ENCODE results near the gene TSPYL6. TPM values are rescaled to one million over a fixed set of nuclear protein-coding genes. Genes with fewer than 3 reads are reported as not detected.
"Not testable (repeated sequence)": the region's sequence is repeated elsewhere in the genome, so short reads cannot be mapped to it uniquely, and the experiment has no call there.

The TSPYL6 gene
- not detected for total RNA-seq

DNA sequence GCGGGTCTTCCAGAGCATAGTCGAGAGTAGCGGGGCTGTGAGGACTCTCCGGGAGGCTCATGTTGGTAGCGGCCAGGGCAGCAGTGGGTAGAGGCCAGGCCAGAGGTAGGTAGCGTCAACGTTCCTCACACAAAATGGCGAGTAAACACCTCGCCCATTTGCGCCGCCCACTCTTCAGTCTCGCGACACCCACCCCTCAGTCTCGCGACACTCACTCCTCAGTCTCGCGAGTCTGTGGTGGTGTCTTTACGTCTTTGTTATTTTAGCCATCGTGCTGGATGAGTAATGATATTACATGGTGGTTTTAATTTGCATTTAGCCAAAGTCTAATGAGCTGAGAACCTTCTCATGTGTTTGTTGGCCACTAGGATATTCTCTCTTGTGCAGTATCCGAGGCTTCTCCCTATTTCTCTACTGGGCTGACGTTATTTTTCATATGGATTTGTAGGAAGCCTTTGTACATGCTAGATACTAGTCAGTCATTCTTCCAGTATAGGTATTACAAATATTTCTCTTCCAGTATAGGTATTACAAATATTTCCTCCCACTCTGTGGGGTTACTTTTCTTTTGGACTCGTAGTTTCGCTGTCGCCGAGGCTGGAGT lies at the start of gene TSPYL6:
TSS of gene TSPYL6 (minus strand) at position 139 of the 604 bp plus-strand sequence. CDS start at position 61, 78 bp downstream.
- DNase-seq, result no peak

DNA sequence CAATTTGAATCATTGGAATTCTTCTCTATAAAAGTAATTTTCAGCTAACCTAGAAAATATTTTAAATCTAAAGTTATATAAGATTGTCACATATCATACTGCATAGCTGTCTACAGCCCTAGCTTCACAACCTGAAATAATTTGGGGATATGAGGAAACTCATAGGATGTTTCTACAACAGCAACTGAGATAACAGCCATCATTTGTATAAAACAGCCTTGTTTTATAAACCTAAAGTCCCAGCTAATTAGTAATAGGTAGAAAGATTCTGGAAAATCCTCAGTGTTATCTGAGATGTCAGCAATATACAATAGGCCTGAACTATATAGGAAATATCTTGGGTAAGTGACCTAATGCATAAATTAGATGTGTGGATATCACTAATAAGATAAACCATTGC lies 47.6 kb upstream of the TSPYL6 start:
- no peak for DNase-seq

DNA sequence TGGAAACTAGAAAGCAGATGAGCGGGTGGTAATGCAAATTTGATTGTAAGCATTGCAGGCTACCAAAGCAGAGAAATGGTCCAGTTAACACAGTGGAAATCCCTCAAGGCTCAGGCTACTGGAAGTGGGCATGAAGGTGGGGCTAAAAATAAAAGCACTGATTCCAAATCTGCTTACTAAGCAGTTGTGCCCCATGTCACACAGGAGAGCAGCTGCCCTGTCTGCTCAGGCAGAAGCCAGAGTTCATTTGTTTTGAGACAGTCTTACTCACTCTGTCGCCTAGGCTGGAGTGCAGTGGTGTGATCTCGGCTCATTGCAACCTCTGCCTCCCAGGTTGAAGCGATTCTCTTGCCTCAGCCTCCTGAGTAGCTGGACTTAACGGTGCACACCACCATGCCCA lies 42.5 kb upstream of the TSPYL6 start:
- no peak for DNase-seq

DNA sequence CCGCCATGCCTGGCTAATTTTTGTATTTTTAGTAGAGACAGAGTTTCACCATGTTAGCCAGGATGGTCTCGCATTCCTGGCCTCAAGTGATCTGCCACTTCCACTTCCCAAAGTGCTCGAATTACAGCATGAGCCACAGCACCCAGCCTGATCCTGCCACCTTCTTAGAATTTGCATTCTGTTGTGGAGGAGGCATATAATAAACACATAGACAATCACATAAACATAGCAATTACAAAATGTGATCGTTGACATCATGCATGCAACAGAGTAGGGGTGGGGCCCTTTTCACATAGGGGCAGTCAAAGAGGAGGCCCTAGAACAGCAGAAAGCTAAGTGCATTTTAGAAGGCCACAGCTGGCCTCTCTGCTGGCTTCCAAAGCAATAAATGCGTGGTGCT lies 39.9 kb upstream of the TSPYL6 start:
- DNase-seq, result no peak

DNA sequence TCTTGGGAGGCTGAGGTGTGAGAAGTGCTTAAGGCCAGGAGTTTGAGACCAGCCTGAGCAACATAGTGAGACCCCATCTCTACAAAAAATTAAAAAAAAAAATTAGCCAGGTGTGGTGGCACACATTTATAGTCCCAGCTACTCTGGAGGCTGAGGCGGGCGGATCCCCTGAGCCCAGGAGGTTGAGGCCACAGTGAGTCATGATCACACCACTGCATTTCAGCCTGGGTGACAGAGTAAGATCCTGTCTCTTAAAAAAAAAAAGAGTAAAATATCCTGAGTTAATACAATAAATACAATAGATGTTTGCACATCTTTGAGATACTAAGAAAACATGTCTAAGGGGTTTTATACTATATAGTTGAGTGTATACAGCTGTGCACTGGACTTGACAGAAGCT lies 38.6 kb upstream of the TSPYL6 start:
- DNase-seq, result not testable (repeated sequence)

DNA sequence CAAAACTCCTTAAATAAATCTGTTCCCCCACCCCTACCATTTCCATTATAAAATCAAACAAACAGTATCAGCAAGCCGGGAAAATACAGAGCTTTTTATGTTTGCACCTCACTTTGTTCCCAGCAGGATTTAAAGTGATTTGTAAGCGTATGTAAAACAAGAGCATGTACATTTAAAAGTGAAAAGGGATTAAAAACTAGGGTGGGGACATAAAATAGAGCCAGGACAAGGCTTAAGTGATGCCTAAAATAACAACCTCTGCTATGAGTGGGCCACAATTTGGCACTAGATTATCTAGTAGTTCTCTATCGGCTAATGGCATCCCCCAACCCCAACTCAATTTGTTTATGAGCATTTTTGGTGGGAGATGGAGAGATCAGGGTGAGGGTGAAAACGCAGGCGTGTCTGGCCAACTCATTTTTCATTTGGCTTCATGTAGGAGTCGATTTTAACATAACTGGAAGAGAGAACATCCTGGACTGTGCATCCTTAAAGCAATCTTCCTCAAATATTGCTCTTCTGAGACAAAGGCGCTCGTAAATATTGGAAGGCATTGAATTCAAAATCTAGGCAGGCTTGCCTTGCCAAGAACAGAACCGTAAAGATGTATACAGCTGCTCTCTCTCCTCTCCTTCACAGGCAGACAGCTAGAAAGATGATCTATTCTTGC lies 34.5 kb upstream of the TSPYL6 start:
- no peak for DNase-seq

DNA sequence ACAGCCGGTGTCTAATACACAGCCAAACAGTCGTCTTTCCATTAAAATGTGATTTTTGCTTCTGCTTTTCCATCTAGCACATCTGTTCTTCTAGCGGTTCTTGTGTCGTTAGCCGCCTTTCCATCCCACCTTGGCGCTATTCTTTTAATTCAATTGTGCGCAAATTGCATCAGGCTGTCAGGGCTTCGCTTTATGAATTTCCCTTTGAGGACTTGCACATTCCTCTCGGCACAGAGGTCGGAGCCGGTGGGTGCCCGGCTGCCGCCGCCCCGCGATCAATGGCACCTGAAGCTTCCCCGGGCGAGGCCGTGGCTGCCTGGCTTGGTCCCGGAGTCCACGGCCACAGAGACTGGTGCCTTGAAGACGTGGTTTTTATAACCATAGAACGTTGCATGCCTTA lies 33.9 kb upstream of the TSPYL6 start:
- no peak for DNase-seq

DNA sequence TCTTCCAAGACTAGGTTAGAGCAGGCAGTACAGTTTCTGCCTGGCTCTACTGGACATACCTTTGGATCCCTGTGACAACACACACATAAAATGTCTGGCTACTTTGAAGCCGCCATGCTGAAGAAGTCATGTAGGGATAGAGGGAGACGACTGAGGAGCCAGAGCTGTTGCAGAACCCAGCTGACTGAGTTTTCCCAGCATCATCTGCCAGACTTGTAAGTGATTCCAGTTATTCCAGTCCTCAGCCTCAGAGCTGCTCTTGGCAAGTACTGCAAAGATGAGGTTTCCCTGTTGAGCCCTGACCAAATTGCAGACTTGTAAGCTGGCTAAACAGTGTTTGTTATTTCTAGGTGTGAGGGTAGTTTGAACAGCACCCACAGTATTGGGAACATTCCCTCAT lies 31.5 kb upstream of the TSPYL6 start:
- no peak for DNase-seq

DNA sequence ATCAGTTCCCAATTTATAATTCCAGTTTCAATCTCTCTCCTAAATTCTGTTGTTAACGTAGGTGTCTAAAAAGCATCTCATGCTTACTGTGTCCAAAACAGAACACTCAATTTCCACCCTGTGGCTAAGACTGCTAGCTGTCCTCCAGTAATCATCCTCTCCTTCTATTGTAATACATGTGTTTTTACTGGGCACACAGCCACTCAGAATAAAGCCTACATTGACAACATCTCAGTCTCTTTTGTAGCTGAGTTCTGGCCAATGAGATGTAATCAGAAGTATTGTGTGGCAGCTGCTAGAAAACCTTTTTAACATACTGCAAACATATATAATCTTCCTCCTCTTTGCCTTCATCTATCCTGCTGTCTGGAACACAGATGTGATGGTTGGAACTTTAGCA lies 29.4 kb upstream of the TSPYL6 start:
- DNase-seq, result no peak

DNA sequence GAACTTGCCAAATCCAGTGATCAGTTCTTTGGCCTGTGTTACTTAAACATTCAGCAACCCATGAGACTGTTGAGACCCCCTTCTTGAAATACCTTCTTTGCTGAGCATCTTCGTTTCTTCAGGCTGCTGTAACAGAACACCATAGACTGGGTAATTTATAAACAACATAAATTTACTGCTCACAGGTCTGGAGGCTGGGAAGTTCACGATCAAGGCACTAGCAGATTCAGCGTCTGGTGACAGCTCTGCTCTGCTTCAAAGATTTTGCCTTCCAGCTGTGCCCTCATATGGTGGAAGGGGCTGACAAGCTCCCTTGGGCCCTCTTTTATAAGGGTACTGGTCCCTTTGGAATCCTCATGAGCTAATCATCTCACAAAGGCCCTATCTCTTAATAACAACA lies 28.8 kb upstream of the TSPYL6 start:
- DNase-seq, result no peak

DNA sequence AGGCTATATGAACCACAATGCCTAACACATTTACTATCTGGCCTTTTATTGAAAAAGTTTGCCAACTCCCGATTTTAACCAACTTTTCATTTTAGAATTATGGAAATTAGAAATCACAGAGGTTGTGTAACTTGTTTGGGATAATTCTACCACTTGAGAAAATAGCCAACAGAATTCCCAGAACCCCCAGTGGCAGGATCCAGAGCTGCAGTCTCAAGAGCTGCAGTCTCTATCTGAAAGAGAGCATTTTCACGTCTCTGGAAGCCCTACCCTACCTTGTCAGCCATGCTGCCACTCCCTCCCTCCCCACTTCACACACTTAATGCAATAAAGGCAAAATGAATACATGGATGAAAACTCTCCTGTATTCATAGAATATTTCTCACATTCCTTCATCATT lies 23.4 kb upstream of the TSPYL6 start:
- no peak for DNase-seq

DNA sequence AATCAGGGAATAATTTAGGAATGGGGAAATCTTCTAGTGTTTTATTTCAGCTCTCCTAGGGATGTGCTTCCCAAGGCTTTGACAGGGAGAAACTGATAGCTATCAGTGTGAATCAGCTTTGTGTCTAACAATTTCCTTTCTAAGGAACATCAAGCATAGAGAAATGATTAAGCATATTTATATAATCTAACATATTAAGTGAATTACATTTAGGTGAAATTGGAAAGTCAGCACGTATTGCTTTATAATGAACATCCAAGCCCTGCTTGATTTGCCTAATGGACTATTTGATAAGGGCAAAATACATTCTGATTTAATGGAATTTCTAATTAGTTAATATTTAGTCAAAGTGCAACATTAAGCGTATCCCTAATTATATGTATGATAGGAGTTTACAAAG lies 19.5 kb upstream of the TSPYL6 start:
- DNase-seq, result no peak

DNA sequence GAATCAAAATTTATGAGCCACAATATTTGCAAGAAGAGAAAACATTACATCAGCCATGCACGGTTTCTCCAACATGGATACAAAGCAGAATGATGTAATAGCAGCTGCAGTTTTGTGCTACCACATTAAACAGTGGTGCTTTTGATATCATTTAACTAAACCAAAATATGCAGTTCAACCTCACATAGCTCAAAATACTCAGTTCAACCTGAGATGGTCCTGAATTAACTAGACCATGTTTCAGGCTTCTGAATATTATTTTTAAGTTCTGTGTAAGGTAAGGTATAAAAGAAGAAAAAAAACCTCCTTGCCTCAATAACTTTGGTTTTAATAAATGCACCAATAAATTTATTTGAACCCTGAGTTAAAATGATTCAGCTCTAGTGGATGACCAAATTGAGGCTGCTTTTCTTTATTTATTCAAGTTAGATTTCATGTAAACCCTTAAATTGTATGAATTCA lies 18.8 kb upstream of the TSPYL6 start:
- DNase-seq, result no peak

DNA sequence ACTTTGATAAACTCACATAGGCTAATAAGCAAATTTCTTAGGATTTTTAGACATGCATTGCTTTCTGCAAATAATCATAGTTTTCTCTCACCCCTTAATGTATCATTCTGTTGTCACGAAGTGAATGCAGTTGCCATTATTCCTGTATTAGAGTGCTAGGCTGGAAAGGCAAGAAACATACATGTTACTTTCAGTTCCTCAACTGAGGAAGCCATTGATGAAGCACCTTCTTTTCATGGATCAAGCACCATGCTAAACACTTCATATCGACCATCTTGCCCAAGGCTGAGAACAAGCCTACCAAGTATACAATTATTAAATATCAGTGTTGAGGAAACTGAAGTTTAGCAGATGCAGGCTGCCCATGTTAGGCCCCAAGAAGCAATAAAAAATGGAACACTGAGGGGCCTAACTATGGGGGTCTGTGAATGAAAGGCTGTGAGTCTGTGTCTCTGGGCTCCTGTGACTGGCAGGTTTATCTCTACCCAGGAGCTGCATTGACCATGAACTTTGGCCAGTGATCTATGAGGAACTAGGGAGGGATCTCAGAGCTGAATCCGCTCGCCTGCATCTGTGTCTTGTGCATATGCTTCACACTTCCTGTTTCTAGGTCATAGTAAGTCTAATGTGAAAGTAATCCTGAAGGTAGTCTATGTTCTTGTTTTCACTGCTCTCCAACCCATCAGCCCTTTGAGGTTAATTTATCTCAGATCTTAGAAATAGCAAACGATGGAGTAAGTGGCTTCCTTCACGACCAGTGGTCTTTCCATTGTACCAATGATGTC lies 16.0 kb upstream of the TSPYL6 start:
- DNase-seq, result no peak

DNA sequence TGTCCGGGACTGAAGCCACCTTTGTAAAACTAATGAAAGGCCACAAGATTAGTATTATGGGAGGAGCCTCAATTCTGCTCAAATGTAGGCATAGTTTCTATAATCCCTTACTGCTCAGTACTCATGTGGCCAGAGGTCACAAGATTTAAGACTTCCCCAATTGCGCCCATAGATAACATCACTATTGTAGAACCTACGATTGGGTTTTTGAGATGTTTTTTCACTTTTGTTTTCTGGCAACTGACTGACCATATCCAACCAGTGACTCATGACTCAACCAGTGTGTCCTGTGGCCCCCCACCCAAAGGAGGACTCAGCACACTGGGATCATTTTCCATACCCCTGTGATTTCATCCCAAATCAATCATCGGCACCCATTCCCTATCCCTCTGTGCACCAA lies 15.2 kb upstream of the TSPYL6 start:
- no peak for DNase-seq

DNA sequence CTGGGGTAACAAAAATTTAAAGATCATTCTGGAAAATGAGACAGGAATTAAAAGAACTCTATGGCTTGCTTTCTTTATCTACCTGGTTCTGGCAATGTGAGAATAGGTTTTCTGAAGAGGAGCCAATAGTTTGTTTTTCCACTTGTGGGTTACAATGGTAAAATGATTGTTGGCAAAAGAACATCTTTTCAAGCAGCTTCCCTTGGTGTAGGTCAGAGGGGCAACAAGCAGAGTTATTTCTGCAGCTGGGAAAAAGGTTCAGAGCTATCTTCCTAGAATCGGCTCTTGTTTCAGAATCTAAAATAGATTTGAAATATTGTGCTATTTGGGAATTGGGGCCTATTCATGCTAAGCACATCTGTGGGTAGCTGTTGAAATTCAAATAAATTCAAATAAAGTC lies 11.5 kb upstream of the TSPYL6 start:
- DNase-seq, result no peak

DNA sequence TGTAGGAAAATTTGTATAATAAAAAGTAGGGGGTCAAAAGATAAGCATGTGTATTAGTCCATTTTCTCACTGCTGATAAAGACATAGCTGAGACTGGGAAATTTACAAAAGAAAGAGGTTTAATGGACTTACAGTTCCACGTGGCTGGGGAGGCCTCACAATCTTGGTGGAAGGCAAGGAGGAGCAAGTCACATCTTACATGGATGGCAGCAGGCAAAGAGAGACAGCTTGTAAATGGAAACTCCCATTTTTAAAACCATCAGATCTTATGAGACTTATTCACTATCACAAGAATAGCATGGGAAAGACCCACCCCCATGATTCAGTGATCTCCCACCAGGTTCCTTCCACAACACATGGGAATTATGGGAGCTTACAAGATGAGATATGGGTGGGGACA lies 9.1 kb upstream of the TSPYL6 start:
- DNase-seq, result not testable (repeated sequence)

DNA sequence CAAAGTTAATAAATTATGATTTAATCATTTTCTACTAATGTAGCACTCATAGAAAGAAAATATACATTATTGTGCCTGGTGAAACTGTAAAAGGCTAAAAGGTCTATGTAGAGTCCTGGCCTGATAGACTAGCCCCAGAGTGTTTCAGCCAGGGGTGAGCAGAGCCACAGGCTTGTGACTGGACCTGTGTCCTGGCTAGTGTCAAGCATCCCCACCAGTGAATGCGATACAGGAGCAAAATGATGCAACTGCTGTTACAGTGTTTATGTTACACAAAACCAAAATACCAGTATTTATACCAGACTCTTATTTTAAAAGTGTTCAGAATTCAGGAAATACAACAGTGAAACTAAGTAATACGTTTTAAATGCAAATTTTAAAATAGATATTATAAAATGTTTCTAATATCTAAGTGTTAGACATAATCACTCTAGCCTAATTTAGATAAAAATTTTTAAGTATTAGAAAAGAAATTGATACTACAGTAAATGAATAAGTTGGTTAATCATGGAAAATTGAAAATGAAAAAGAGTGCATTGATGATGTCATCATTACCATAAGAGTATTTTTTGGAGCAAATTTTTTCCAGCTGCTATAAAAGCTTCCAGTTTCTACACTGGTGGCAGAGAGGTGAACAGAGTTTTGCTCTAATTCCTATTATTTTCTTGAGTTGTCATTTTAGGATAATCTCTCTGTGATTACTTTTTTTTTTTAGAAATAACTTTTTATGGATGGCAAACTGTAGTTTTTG lies 6.2 kb upstream of the TSPYL6 start:
- DNase-seq, result no peak

DNA sequence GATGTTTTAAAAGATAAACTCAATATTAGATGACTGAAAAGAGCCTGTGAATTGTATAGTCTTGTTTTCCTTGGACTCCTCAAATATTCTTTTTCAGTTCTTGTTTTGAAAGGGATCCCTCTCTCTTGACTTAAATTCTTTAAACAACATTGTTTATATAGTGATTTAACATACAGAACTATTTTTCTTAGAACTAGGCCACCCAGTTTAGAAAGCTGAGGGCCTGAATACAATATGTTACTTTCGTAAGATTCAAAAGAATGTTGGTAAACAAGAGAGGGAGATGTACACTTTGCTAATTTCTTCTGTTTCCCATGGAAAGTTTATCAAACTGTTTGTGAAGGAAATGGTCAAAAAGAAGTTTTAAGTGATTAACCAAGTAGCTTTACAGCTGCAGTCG lies 5.5 kb upstream of the TSPYL6 start:
- DNase-seq, result no peak

DNA sequence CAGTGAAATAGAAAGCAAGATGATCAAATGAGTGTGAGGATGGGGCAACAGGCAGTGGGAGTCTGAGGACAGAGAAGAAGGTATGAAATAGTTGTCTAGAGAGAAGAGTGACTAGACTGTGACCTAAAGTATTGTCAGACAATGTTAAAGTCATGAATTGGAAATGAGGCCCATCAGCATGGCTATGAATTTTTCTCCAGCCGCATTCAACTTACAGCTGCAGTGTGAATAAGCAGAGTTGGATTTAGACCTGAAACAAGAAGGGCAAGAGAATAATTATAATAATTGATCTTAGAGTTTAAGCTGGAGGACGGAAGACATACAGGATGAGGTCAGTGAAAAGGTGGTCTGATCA lies 4.2 kb upstream of the TSPYL6 start:
- DNase-seq, result no peak

DNA sequence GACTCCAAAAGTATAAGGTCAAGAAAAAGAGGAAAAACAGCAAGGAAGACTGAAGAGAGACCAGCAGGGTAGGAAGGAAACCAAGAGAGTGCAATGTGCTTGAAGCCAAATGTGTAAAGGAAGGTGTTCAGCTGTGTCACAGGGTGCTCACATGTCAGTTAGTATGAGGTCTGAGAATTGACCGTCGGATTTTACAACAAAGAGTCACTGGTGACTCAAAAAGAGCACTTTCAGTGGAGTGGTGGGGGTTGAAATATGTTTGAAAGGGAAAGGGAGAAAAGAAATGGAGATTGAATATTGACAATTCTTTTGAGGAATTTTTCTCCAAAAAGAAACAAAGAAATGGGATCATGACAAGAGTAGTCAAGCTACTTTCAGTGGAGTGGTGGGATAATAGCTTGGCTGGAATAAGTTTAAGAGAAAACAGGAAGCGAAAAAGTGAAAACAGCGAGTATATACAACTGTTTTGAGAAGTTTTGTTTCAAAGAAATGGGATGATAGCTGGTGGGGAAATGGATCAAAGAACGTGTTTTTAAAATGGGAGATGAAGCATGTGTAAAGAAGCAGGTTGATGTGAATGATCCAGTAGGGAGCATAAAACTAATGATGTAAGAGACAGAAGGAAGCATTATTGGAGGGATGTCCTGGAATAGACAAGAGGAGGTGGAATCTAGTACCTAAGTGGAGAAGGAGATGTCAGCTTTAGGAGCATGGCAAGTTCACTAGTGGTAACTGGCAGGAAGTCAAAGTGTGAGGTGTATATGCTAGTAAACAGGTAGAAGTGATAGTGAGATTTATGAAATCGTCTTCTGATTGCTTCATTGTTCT lies 3.6 kb upstream of the TSPYL6 start:
- no peak for DNase-seq

DNA sequence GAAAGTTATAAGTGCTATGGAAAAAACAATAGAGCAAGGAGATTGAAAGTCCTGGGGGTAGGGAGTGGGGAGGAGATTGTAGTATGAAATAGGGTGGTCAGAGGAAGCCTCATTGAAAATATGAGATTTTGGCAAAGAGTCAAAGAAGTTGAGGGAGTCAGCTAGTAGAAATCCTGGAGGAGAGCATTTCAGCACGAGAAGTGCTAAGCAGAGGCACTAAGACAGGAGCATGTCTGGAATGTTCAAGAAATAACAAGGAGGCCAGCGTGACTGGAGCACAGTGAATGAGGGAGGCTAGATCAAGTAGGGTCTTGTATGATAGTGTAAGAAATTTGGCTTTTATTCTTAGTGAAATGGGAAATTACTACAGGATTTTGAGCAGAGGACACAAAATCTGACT lies 2.1 kb upstream of the TSPYL6 start:
- no peak for DNase-seq

Data from effector CD4-positive, alpha-beta T cell (primary cell).